Measurements from ENCODE around the gene CORO2A.

DNA sequence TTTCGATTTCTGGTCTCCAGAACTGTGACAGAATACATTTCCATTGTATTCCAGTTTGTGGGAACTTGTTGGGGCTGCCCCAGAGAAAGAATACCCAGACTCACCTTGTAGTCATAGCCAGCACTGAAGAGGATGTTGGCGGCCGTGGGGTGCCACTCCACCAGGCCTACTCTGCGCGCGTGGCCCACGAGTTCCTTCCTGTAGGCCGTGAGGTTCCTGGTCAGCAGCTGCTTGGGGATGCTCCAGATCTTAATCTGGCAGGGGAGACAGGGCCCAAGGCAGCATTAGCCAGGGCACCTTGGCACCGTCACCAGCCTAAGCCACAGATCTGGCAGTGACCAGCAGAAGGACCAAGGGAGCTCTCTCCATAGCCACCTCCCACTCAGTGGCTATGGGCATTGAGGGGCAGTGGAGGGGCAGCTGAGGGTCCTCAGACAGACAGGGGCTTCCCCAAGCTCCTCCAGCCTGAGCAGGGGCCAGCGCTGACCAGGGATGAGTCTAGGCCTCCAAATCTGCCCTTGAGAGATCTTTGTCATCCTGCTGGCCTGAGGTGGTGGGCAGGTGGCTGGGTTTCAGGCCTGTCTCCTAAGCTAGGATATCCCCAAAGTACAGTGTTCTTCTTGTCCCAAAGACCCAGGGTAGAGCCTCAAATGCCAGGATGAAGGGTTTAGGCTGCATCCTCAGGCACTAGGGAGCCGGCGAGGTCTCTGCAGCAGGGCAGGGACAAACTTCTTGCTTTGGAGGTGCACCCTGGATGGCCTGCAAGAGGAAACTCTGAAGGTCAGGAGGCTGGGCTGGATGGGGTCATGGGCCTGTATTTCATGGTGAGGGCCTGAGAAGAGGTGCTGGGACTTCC lies 57.5 kb downstream of the CORO2A start:
- TF ChIP-seq ZNF274 (IDR thresholded peaks at IDR 0.05; ENCODE audit: insufficient read depth, insufficient read length) (no peak), EZH2 (IDR thresholded peaks at IDR 0.05; ENCODE audit: borderline replicate concordance, control insufficient read depth, low read depth, low read length) (no peak), POLR2A (IDR thresholded peaks at IDR 0.05; ENCODE audit: low read depth, low read length) (no peak), PML (IDR thresholded peaks at IDR 0.05; ENCODE audit: low read length) (no peak), SPI1 (IDR thresholded peaks at IDR 0.05; ENCODE audit: borderline replicate concordance, insufficient read depth, low read depth, low read length) (no peak), MEF2B (IDR thresholded peaks at IDR 0.05; ENCODE audit: partially characterized antibody, poor library complexity, severe bottlenecking) (no peak), CHD1 (IDR thresholded peaks at IDR 0.05; ENCODE audit: low read depth, low read length) (no peak)
- TF ChIP-seq, protein P1, sequence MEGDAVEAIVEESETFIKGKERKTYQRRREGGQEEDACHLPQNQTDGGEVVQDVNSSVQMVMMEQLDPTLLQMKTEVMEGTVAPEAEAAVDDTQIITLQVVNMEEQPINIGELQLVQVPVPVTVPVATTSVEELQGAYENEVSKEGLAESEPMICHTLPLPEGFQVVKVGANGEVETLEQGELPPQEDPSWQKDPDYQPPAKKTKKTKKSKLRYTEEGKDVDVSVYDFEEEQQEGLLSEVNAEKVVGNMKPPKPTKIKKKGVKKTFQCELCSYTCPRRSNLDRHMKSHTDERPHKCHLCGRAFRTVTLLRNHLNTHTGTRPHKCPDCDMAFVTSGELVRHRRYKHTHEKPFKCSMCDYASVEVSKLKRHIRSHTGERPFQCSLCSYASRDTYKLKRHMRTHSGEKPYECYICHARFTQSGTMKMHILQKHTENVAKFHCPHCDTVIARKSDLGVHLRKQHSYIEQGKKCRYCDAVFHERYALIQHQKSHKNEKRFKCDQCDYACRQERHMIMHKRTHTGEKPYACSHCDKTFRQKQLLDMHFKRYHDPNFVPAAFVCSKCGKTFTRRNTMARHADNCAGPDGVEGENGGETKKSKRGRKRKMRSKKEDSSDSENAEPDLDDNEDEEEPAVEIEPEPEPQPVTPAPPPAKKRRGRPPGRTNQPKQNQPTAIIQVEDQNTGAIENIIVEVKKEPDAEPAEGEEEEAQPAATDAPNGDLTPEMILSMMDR (IDR thresholded peaks at IDR 0.05 in 2 of 3, conservative IDR thresholded peaks at IDR 0.05 in 1 of 3; ENCODE audit: control insufficient read depth in 2 of 3, extremely low read depth in 1 of 3, insufficient read depth in 1 of 3, low read depth in 3 of 3, low read length in 3 of 3): no peak
